Measurements from ENCODE around the gene UQCR10. TPM values are rescaled to one million over a fixed set of nuclear protein-coding genes. Genes with fewer than 3 reads are reported as not detected.
A peak's percentile ranks its signal among the peaks of the same experiment; 100 is the strongest.

The UQCR10 gene
- total RNA-seq, 1 donor from 2014 or later, result 59.2 TPM

DNA sequence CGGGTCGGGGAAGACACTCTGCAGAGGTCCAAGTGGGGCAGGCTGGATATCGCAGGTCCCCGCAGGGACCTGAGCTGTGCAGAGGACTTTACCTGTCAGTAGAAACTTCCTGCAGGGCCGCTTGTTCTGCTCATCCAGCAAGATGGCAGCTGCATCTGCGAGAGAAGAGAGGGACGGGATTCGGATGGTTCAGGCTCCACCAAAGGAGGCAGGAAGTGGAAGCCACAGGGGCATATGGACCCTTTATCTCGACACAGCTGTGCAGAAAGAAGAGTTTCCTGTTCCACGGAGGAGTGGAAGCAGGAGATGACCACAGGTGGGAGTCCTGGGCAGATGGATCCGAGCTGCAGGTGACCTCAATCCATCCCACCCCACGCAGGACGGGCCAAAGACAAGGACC, 24.8 kb upstream of the UQCR10 start:
- Mint-ChIP-seq H3K27ac (ENCODE audit: unreplicated experiment) (no peak overlapping the region), H3K4me3 (ENCODE audit: unreplicated experiment) (no peak overlapping the region), H3K36me3 (ENCODE audit: low read depth) (peaks cover 8% of the 10 kb centered on the region), H3K27me3 (ENCODE audit: low read depth) (no peaks in the 10 kb centered on the region), H3K9me3 (ENCODE audit: low read depth) (no peaks in the 10 kb centered on the region), H3K4me1 (ENCODE audit: low read depth) (no peaks in the 10 kb centered on the region)
- TF ChIP-seq, protein P1, sequence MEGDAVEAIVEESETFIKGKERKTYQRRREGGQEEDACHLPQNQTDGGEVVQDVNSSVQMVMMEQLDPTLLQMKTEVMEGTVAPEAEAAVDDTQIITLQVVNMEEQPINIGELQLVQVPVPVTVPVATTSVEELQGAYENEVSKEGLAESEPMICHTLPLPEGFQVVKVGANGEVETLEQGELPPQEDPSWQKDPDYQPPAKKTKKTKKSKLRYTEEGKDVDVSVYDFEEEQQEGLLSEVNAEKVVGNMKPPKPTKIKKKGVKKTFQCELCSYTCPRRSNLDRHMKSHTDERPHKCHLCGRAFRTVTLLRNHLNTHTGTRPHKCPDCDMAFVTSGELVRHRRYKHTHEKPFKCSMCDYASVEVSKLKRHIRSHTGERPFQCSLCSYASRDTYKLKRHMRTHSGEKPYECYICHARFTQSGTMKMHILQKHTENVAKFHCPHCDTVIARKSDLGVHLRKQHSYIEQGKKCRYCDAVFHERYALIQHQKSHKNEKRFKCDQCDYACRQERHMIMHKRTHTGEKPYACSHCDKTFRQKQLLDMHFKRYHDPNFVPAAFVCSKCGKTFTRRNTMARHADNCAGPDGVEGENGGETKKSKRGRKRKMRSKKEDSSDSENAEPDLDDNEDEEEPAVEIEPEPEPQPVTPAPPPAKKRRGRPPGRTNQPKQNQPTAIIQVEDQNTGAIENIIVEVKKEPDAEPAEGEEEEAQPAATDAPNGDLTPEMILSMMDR (IDR thresholded peaks at IDR 0.05), result no peak
- no peak for DNase-seq (ENCODE audit: low spot score)

- Mint-ChIP-seq H3K9me3 (ENCODE audit: low read depth) (no peaks in the 10 kb centered on the region), H3K36me3 (ENCODE audit: low read depth) (peaks cover 16% of the 10 kb centered on the region), H3K4me1 (ENCODE audit: low read depth) (no peaks in the 10 kb centered on the region), H3K4me3 (ENCODE audit: unreplicated experiment) (no peak overlapping the region), H3K27me3 (ENCODE audit: low read depth) (no peaks in the 10 kb centered on the region), H3K27ac (ENCODE audit: unreplicated experiment) (no peak overlapping the region)
- no peak for DNase-seq (ENCODE audit: low spot score)
- TF ChIP-seq, protein P1 (IDR thresholded peaks at IDR 0.05), result no peak
Measured at GRCh38 chr22:29744902-29745301, 22.3 kb upstream of the UQCR10 start.

- Mint-ChIP-seq H3K27me3 (ENCODE audit: low read depth) (no peaks in the 10 kb centered on the region), H3K27ac (ENCODE audit: unreplicated experiment) (peak overlapping the region; percentile 65), H3K4me1 (ENCODE audit: low read depth) (no peaks in the 10 kb centered on the region), H3K4me3 (ENCODE audit: unreplicated experiment) (no peak overlapping the region), H3K9me3 (ENCODE audit: low read depth) (no peaks in the 10 kb centered on the region), H3K36me3 (ENCODE audit: low read depth) (peaks cover 13% of the 10 kb centered on the region)
- DNase-seq (ENCODE audit: low spot score), result no peak
- TF ChIP-seq, protein P1 (IDR thresholded peaks at IDR 0.05), result no peak
Measured at GRCh38 chr22:29747832-29748231, 19.3 kb upstream of the UQCR10 start.

DNA sequence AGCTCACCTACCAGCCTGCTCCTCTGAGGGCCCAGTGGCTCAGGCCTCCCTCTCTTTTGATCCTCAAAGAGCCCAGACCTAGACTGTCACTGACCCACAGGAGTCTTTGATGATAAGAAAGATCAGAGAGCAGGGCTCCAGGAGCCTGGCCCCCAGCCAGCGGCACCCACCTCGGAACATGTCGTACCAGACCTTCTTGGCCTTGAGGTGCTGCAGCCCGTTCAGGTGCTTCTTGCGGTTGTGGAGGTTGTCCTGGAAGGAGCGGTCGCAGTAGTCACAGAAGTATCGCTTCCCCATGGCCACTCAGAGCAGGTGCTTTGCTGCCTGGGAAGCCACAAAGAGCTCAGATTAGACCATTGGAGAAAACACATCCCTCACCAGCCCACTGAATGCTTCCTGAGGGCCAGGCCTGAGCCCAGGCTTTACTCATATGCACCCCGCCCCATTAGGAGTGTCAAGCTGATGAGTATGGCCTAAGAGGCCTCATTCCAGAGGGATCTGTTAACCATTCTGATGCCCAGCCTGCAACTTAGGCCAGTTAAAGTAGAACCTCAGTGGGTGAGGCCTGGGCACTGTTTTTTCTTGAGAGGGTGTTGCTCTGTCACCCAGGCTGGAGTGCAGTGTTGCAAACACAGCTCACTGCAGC, 18.8 kb upstream of the UQCR10 start:
- Mint-ChIP-seq H3K4me1 (ENCODE audit: low read depth) (no peaks in the 10 kb centered on the region), H3K27ac (ENCODE audit: unreplicated experiment) (no peak overlapping the region), H3K9me3 (ENCODE audit: low read depth) (no peaks in the 10 kb centered on the region), H3K4me3 (ENCODE audit: unreplicated experiment) (no peak overlapping the region), H3K27me3 (ENCODE audit: low read depth) (no peaks in the 10 kb centered on the region), H3K36me3 (ENCODE audit: low read depth) (peaks cover 13% of the 10 kb centered on the region)
- TF ChIP-seq, protein P1 (IDR thresholded peaks at IDR 0.05), result no peak
- DNase-seq (ENCODE audit: low spot score), result no peak

- H3K27me3 Mint-ChIP-seq (ENCODE audit: low read depth), result no peaks in the 10 kb centered on the region
- H3K4me3 Mint-ChIP-seq (ENCODE audit: unreplicated experiment), result no peak overlapping the region
- H3K36me3 Mint-ChIP-seq (ENCODE audit: low read depth), result peaks cover 13% of the 10 kb centered on the region
Measured at GRCh38 chr22:29750029-29750428, 17.1 kb upstream of the UQCR10 start.

More at GRCh38 chr22:29750029-29750428, 17.1 kb upstream of the UQCR10 start:
- no peaks in the 10 kb centered on the region for H3K4me1 Mint-ChIP-seq (ENCODE audit: low read depth)
- no peak for DNase-seq (ENCODE audit: low spot score)
- H3K9me3 Mint-ChIP-seq (ENCODE audit: low read depth), result no peaks in the 10 kb centered on the region
- no peak overlapping the region for H3K27ac Mint-ChIP-seq (ENCODE audit: unreplicated experiment)
- TF ChIP-seq, protein P1 (IDR thresholded peaks at IDR 0.05), result no peak

All from chondrocyte (in vitro differentiated cells).